Measurements from ENCODE around the gene NAA60.
A peak's percentile ranks its signal among the peaks of the same experiment; 100 is the strongest.

The NAA60 gene

GRCh38 chr16:3513892-3514583 lies 70.6 kb downstream of the NAA60 start:
- DNase-seq = no peak

GRCh38 chr16:3514621-3515020 lies 71.1 kb downstream of the NAA60 start:
- DNase-seq = no peak

- no peak for DNase-seq
Measured at GRCh38 chr16:3515897-3516296, 72.4 kb downstream of the NAA60 start.

GRCh38 chr16:3518292-3518985 lies 75.0 kb downstream of the NAA60 start:
- DNase-seq = no peak

GRCh38 chr16:3518986-3519348 lies 75.5 kb downstream of the NAA60 start:
- no peak for DNase-seq

- no peak for DNase-seq
Measured at GRCh38 chr16:3519581-3519980, 76.1 kb downstream of the NAA60 start.

GRCh38 chr16:3520413-3520812 lies 76.9 kb downstream of the NAA60 start:
- peak; percentile 70 for DNase-seq

- DNase-seq = peak; percentile 72
Measured at GRCh38 chr16:3520841-3521240, 77.4 kb downstream of the NAA60 start.

- DNase-seq = no peak
Measured at GRCh38 chr16:3523281-3523680, 79.8 kb downstream of the NAA60 start.

- no peak for DNase-seq
Measured at GRCh38 chr16:3525951-3526350, 82.5 kb downstream of the NAA60 start.

- peak; percentile 68 for DNase-seq
Measured at GRCh38 chr16:3527216-3527829, 83.8 kb downstream of the NAA60 start.

- no peak for DNase-seq
Measured at GRCh38 chr16:3528406-3528805, 84.9 kb downstream of the NAA60 start.

- no peak for DNase-seq
Measured at GRCh38 chr16:3529175-3529574, 85.7 kb downstream of the NAA60 start.

- DNase-seq = no peak
Measured at GRCh38 chr16:3530371-3530914, 87.0 kb downstream of the NAA60 start.

GRCh38 chr16:3532741-3533140 lies 89.3 kb downstream of the NAA60 start:
- DNase-seq = no peak

- no peak for DNase-seq
Measured at GRCh38 chr16:3534126-3534525, 90.6 kb downstream of the NAA60 start.

GRCh38 chr16:3536271-3536731 lies 92.8 kb downstream of the NAA60 start:
- peak; percentile 79 for DNase-seq
